ENCODE results near the gene USP49. TPM values are rescaled to one million over a fixed set of nuclear protein-coding genes. Genes with fewer than 3 reads are reported as not detected.

The USP49 gene
- total and polyA plus RNA-seq, 2 of the 13 experiments (the other 11 are each of a cell fraction or from before 2014, with no cell fraction given) = 2.9 to 4.3 TPM

GRCh38 chr6:41779788-41780550, 115.2 kb downstream of the USP49 start, which contains the start of gene FRS3 (continued):
- TF ChIP-seq, protein P1, sequence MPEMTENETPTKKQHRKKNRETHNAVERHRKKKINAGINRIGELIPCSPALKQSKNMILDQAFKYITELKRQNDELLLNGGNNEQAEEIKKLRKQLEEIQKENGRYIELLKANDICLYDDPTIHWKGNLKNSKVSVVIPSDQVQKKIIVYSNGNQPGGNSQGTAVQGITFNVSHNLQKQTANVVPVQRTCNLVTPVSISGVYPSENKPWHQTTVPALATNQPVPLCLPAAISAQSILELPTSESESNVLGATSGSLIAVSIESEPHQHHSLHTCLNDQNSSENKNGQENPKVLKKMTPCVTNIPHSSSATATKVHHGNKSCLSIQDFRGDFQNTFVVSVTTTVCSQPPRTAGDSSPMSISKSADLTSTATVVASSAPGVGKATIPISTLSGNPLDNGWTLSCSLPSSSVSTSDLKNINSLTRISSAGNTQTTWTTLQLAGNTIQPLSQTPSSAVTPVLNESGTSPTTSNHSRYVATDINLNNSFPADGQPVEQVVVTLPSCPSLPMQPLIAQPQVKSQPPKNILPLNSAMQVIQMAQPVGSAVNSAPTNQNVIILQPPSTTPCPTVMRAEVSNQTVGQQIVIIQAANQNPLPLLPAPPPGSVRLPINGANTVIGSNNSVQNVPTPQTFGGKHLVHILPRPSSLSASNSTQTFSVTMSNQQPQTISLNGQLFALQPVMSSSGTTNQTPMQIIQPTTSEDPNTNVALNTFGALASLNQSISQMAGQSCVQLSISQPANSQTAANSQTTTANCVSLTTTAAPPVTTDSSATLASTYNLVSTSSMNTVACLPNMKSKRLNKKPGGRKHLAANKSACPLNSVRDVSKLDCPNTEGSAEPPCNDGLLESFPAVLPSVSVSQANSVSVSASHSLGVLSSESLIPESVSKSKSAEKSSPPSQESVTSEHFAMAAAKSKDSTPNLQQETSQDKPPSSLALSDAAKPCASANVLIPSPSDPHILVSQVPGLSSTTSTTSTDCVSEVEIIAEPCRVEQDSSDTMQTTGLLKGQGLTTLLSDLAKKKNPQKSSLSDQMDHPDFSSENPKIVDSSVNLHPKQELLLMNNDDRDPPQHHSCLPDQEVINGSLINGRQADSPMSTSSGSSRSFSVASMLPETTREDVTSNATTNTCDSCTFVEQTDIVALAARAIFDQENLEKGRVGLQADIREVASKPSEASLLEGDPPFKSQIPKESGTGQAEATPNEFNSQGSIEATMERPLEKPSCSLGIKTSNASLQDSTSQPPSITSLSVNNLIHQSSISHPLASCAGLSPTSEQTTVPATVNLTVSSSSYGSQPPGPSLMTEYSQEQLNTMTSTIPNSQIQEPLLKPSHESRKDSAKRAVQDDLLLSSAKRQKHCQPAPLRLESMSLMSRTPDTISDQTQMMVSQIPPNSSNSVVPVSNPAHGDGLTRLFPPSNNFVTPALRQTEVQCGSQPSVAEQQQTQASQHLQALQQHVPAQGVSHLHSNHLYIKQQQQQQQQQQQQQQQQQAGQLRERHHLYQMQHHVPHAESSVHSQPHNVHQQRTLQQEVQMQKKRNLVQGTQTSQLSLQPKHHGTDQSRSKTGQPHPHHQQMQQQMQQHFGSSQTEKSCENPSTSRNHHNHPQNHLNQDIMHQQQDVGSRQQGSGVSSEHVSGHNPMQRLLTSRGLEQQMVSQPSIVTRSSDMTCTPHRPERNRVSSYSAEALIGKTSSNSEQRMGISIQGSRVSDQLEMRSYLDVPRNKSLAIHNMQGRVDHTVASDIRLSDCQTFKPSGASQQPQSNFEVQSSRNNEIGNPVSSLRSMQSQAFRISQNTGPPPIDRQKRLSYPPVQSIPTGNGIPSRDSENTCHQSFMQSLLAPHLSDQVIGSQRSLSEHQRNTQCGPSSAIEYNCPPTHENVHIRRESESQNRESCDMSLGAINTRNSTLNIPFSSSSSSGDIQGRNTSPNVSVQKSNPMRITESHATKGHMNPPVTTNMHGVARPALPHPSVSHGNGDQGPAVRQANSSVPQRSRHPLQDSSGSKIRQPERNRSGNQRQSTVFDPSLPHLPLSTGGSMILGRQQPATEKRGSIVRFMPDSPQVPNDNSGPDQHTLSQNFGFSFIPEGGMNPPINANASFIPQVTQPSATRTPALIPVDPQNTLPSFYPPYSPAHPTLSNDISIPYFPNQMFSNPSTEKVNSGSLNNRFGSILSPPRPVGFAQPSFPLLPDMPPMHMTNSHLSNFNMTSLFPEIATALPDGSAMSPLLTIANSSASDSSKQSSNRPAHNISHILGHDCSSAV (CRISPR knock-in tag; IDR thresholded peaks at IDR 0.05; ENCODE audit: borderline replicate concordance) = no peak
- TF ChIP-seq RCOR2 (CRISPR knock-in tag; IDR thresholded peaks at IDR 0.05) = peak; percentile 53; the same call in 1 of the 2 replicates
- TF ChIP-seq, protein P2, sequence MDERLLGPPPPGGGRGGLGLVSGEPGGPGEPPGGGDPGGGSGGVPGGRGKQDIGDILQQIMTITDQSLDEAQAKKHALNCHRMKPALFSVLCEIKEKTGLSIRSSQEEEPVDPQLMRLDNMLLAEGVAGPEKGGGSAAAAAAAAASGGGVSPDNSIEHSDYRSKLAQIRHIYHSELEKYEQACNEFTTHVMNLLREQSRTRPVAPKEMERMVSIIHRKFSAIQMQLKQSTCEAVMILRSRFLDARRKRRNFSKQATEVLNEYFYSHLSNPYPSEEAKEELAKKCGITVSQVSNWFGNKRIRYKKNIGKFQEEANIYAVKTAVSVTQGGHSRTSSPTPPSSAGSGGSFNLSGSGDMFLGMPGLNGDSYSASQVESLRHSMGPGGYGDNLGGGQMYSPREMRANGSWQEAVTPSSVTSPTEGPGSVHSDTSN (CRISPR knock-in tag; IDR thresholded peaks at IDR 0.05) = no peak
- no peak for TF ChIP-seq JUNB (CRISPR knock-in tag; IDR thresholded peaks at IDR 0.05; ENCODE audit: borderline replicate concordance)
- TF ChIP-seq, protein P3, sequence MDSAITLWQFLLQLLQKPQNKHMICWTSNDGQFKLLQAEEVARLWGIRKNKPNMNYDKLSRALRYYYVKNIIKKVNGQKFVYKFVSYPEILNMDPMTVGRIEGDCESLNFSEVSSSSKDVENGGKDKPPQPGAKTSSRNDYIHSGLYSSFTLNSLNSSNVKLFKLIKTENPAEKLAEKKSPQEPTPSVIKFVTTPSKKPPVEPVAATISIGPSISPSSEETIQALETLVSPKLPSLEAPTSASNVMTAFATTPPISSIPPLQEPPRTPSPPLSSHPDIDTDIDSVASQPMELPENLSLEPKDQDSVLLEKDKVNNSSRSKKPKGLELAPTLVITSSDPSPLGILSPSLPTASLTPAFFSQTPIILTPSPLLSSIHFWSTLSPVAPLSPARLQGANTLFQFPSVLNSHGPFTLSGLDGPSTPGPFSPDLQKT (CRISPR knock-in tag; IDR thresholded peaks at IDR 0.05; ENCODE audit: borderline replicate concordance) = no peak
- 0 out of 2 replicates have a peak, but pooled peaks have one; percentile 34 for TF ChIP-seq ZNF570 (CRISPR knock-in tag; IDR thresholded peaks at IDR 0.05; ENCODE audit: borderline replicate concordance)
- TF ChIP-seq ZNF724P (CRISPR knock-in tag; IDR thresholded peaks at IDR 0.05; ENCODE audit: borderline replicate concordance) = peak; percentile 72; the same call in 1 of the 2 replicates
- TF ChIP-seq, protein P4, sequence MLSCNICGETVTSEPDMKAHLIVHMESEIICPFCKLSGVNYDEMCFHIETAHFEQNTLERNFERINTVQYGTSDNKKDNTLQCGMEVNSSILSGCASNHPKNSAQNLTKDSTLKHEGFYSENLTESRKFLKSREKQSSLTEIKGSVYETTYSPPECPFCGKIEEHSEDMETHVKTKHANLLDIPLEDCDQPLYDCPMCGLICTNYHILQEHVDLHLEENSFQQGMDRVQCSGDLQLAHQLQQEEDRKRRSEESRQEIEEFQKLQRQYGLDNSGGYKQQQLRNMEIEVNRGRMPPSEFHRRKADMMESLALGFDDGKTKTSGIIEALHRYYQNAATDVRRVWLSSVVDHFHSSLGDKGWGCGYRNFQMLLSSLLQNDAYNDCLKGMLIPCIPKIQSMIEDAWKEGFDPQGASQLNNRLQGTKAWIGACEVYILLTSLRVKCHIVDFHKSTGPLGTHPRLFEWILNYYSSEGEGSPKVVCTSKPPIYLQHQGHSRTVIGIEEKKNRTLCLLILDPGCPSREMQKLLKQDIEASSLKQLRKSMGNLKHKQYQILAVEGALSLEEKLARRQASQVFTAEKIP (CRISPR knock-in tag; IDR thresholded peaks at IDR 0.05; ENCODE audit: borderline replicate concordance) = no peak
- peak; percentile 80 for TF ChIP-seq FOXA3 (CRISPR knock-in tag; IDR thresholded peaks at IDR 0.05)
